ACC112 (cell line): ENCODE results near the gene ANKLE2.
"Not testable (repeated sequence)": the region's sequence is repeated elsewhere in the genome, so short reads cannot be mapped to it uniquely, and the experiment has no call there.

ENCODE experiments used
- H2AFZ ChIP-seq: fragments of 200-600 bp; sonication (generic); one replicate; pipeline ENCODE4 v1.6.0; 2017; ENCODE audit warnings: antibody characterized with exemption, low read length; ENCODE audit not compliant: unreplicated experiment
- H3K27ac ChIP-seq: fragments of 200-600 bp; sonication (generic); 2 replicates; pipeline ENCODE4 v1.5.1; 2014; ENCODE audit warnings: low read depth, mild to moderate bottlenecking, antibody characterized with exemption, low read length, moderate library complexity
- H3K27me3 ChIP-seq: fragments of 200-600 bp; sonication (generic); 2 replicates; pipeline ENCODE4 v1.6.1; 2014; ENCODE audit warnings: mild to moderate bottlenecking, antibody characterized with exemption, low read length, moderate library complexity, mixed read lengths; ENCODE audit not compliant: insufficient read depth
- H3K36me3 ChIP-seq: fragments of 200-600 bp; sonication (generic); 2 replicates; pipeline ENCODE4 v1.6.1; 2016; ENCODE audit warnings: mild to moderate bottlenecking, antibody characterized with exemption, low read length, moderate library complexity, mixed read lengths; ENCODE audit not compliant: insufficient read depth
- H3K4me1 ChIP-seq: fragments of 200-600 bp; sonication (generic); one replicate; pipeline ENCODE4 v1.6.1; 2016; ENCODE audit warnings: low read length, mixed read lengths; ENCODE audit not compliant: insufficient read depth, unreplicated experiment, control insufficient read depth
- H3K4me3 ChIP-seq: fragments of 200-600 bp; sonication (generic); 2 replicates; pipeline ENCODE4 v1.5.1; 2014; ENCODE audit warnings: mild to moderate bottlenecking, low read depth, low read length
- H3K79me2 ChIP-seq: fragments of 200-600 bp; sonication (generic); one replicate; pipeline ENCODE4 v1.6.0; 2016; ENCODE audit warnings: low read length; ENCODE audit not compliant: control insufficient read depth, unreplicated experiment, insufficient read depth

ANKLE2 gene

GRCh38 chr12:132776816-132777568 lies 15.4 kb upstream of the ANKLE2 start:
- Histone ChIP-seq H3K27me3 (no peaks in the 10 kb centered on the region), H3K79me2 (no peaks in the 10 kb centered on the region), H2AFZ (no peak overlapping the region), H3K4me3 (no peak overlapping the region), H3K27ac (no peak overlapping the region), H3K4me1 (no peaks in the 10 kb centered on the region), H3K36me3 (peaks cover 27% of the 10 kb centered on the region; the same call in 1 of the 2 replicates)

GRCh38 chr12:132776230-132776625 lies 14.6 kb upstream of the ANKLE2 start:
- not testable (repeated sequence) for H3K27ac ChIP-seq, H3K4me1 ChIP-seq, H2AFZ ChIP-seq, H3K4me3 ChIP-seq, H3K79me2 ChIP-seq, H3K27me3 ChIP-seq
- peaks cover 25% of the 10 kb centered on the region; the same call in 1 of the 2 replicates for H3K36me3 ChIP-seq

- H3K27ac ChIP-seq: no peak overlapping the region
- H2AFZ ChIP-seq: no peak overlapping the region
- no peaks in the 10 kb centered on the region for H3K4me1 ChIP-seq
- H3K79me2 ChIP-seq: no peaks in the 10 kb centered on the region
- H3K36me3 ChIP-seq: peaks cover 24% of the 10 kb centered on the region; the same call in 1 of the 2 replicates
- H3K4me3 ChIP-seq: no peak overlapping the region
- no peaks in the 10 kb centered on the region for H3K27me3 ChIP-seq
These were observed 14.0 kb upstream of the ANKLE2 start for GRCh38 chr12:132775502-132776229.

- Histone ChIP-seq H3K36me3 (peaks cover 21% of the 10 kb centered on the region; the same call in 1 of the 2 replicates), H3K27me3 (no peaks in the 10 kb centered on the region), H3K4me1 (no peaks in the 10 kb centered on the region), H2AFZ (no peak overlapping the region), H3K27ac (no peak overlapping the region), H3K79me2 (no peaks in the 10 kb centered on the region), H3K4me3 (no peak overlapping the region)
These were observed 13.1 kb upstream of the ANKLE2 start for GRCh38 chr12:132774646-132775275.

- H2AFZ ChIP-seq: no peak overlapping the region
- H3K4me3 ChIP-seq: no peak overlapping the region
- peaks cover 23% of the 10 kb centered on the region; the same call in 1 of the 2 replicates for H3K36me3 ChIP-seq
- no peaks in the 10 kb centered on the region for H3K27me3 ChIP-seq
- no peaks in the 10 kb centered on the region for H3K4me1 ChIP-seq
- no peaks in the 10 kb centered on the region for H3K79me2 ChIP-seq
- H3K27ac ChIP-seq: no peak overlapping the region
These were observed 12.5 kb upstream of the ANKLE2 start for GRCh38 chr12:132774159-132774558.

GRCh38 chr12:132773077-132773955 lies 11.7 kb upstream of the ANKLE2 start:
- no peaks in the 10 kb centered on the region for H3K4me1 ChIP-seq
- H3K79me2 ChIP-seq: no peaks in the 10 kb centered on the region
- no peak overlapping the region for H3K27ac ChIP-seq
- no peak overlapping the region for H2AFZ ChIP-seq
- H3K27me3 ChIP-seq: no peaks in the 10 kb centered on the region
- peaks cover 24% of the 10 kb centered on the region; the same call in 1 of the 2 replicates for H3K36me3 ChIP-seq
- H3K4me3 ChIP-seq: no peak overlapping the region

GRCh38 chr12:132772606-132773005 lies 11.0 kb upstream of the ANKLE2 start:
- H3K27me3 ChIP-seq: no peaks in the 10 kb centered on the region
- H2AFZ ChIP-seq: no peak overlapping the region
- H3K36me3 ChIP-seq: peaks cover 21% of the 10 kb centered on the region; the same call in 1 of the 2 replicates
- no peaks in the 10 kb centered on the region for H3K79me2 ChIP-seq
- no peak overlapping the region for H3K4me3 ChIP-seq
- H3K4me1 ChIP-seq: no peaks in the 10 kb centered on the region
- no peak overlapping the region for H3K27ac ChIP-seq

GRCh38 chr12:132771126-132771838 lies 9.7 kb upstream of the ANKLE2 start:
- Histone ChIP-seq H2AFZ (no peak overlapping the region), H3K36me3 (peaks cover 19% of the 10 kb centered on the region; the same call in 1 of the 2 replicates), H3K4me1 (peaks cover 6% of the 10 kb centered on the region)

GRCh38 chr12:132766380-132767085 lies 4.9 kb upstream of the ANKLE2 start:
- Histone ChIP-seq H3K36me3 (peaks cover 5% of the 10 kb centered on the region; the same call in 1 of the 2 replicates), H3K27me3 (no peaks in the 10 kb centered on the region), H3K4me1 (peaks cover 10% of the 10 kb centered on the region), H3K4me3 (no peak overlapping the region), H3K79me2 (peaks cover 6% of the 10 kb centered on the region), H2AFZ (no peak overlapping the region), H3K27ac (peak overlapping the region; percentile 37)

More at GRCh38 chr12:132771126-132771838, 9.7 kb upstream of the ANKLE2 start:
- no peaks in the 10 kb centered on the region for H3K79me2 ChIP-seq
- H3K27ac ChIP-seq: no peak overlapping the region
- no peaks in the 10 kb centered on the region for H3K27me3 ChIP-seq
- no peak overlapping the region for H3K4me3 ChIP-seq
